LoVo (cell line): ENCODE measurements around the gene LDB1.

Source experiments
- DNase-seq: peaks from one replicate; pipeline ENCODE4 v3.0.0-alpha.2; 2016; ENCODE audit warnings: low spot score

LDB1 gene

GRCh38 chr10:102135956-102136526, 15.9 kb upstream of the LDB1 start:
- DNase-seq, result no peak

GRCh38 chr10:102134416-102134815, 14.2 kb upstream of the LDB1 start:
- no peak for DNase-seq

GRCh38 chr10:102133373-102134195, 13.4 kb upstream of the LDB1 start:
- peak; percentile 70 for DNase-seq

GRCh38 chr10:102132563-102133372, 12.6 kb upstream of the LDB1 start, which contains the start of gene PPRC1:
Gene PPRC1, plus strand, starts transcription at chr10:102133040. Its CDS starts 29 bp downstream, at chr10:102133069.
- peak; percentile 99 for DNase-seq

GRCh38 chr10:102132193-102132562, 12.0 kb upstream of the LDB1 start:
- no peak for DNase-seq

GRCh38 chr10:102131286-102132170, 11.4 kb upstream of the LDB1 start:
- no peak for DNase-seq

- DNase-seq, result no peak
Observed at GRCh38 chr10:102123223-102123622, 3.1 kb upstream of the LDB1 start.

- no peak for DNase-seq
Observed at GRCh38 chr10:102122450-102122849, 2.3 kb upstream of the LDB1 start.

GRCh38 chr10:102121739-102122372, 1.7 kb upstream of the LDB1 start:
- no peak for DNase-seq

- no peak for DNase-seq
Observed at GRCh38 chr10:102120991-102121738, 997 bp upstream of the LDB1 start.

GRCh38 chr10:102119417-102120141, 589 bp downstream of the LDB1 start:
- peak; percentile 25 for DNase-seq

GRCh38 chr10:102118867-102119266, 1.3 kb downstream of the LDB1 start:
- no peak for DNase-seq

GRCh38 chr10:102117391-102118159, 2.6 kb downstream of the LDB1 start:
- DNase-seq, result no peak

GRCh38 chr10:102116656-102117055, 3.5 kb downstream of the LDB1 start:
- no peak for DNase-seq

GRCh38 chr10:102115775-102116174, 4.4 kb downstream of the LDB1 start:
- no peak for DNase-seq

- DNase-seq, result peak; percentile 71
Observed at GRCh38 chr10:102114861-102115618, 5.1 kb downstream of the LDB1 start.

- no peak for DNase-seq
Observed at GRCh38 chr10:102113956-102114857, 6.0 kb downstream of the LDB1 start.
